GM12875 (cell line): Measurements from ENCODE around the gene OR1F1.
"Not testable (repeated sequence)": the region's sequence is repeated elsewhere in the genome, so short reads cannot be mapped to it uniquely, and the experiment has no call there.

Experiments
- H3K4me3 ChIP-seq: one replicate; pipeline ENCODE4 v1.5.1; 2011; ENCODE audit warnings: low read depth, low read length, control low read depth
- CTCF ChIP-seq: IDR thresholded peaks from 2 replicates; pipeline ENCODE4 v1.5.1; 2011; ENCODE audit warnings: low read depth, mild to moderate bottlenecking, control low read depth, inconsistent platforms, low read length, moderate library complexity, borderline replicate concordance; ENCODE audit not compliant: insufficient read depth

Gene OR1F1

GRCh38 chr16:3195975-3196374 is 8.0 kb downstream of the OR1F1 start:
- no peak overlapping the region for H3K4me3 ChIP-seq

GRCh38 chr16:3197694-3198333 is 9.8 kb downstream of the OR1F1 start:
- H3K4me3 ChIP-seq = not testable (repeated sequence)

More at GRCh38 chr16:3195975-3196374, 8.0 kb downstream of the OR1F1 start:
- no peak for TF ChIP-seq CTCF

GRCh38 chr16:3198334-3199072 is 10.5 kb downstream of the OR1F1 start:
- TF ChIP-seq CTCF = no peak
- no peak overlapping the region for H3K4me3 ChIP-seq

GRCh38 chr16:3202903-3203539 is 15.0 kb downstream of the OR1F1 start:
- no peak overlapping the region for H3K4me3 ChIP-seq
- TF ChIP-seq CTCF = no peak

GRCh38 chr16:3205939-3206338 is 17.9 kb downstream of the OR1F1 start:
- H3K4me3 ChIP-seq = not testable (repeated sequence)

GRCh38 chr16:3207086-3207953 is 19.3 kb downstream of the OR1F1 start:
- TF ChIP-seq CTCF = no peak
- no peak overlapping the region for H3K4me3 ChIP-seq

- TF ChIP-seq CTCF = no peak
- H3K4me3 ChIP-seq = no peak overlapping the region
Observed at GRCh38 chr16:3212006-3212405, 24.0 kb downstream of the OR1F1 start.

- H3K4me3 ChIP-seq = no peak overlapping the region
- no peak for TF ChIP-seq CTCF
Observed at GRCh38 chr16:3212567-3212966, 24.6 kb downstream of the OR1F1 start.
